Testis (tissue), 3 donors: ENCODE measurements around the gene METRNL. TPM values are rescaled to one million over a fixed set of nuclear protein-coding genes. Genes with fewer than 3 reads are reported as not detected.

Experiments used
- DNase-seq: peaks from one replicate; pipeline ENCODE4 v3.0.0-alpha.2; 2019
- H3K27ac ChIP-seq, 2 donors: fragments of 200-600 bp; sonication (generic); one replicate each; pipeline ENCODE4 v1.5.1; 2019
- H3K27me3 ChIP-seq: fragments of 200-600 bp; sonication (generic); one replicate; pipeline ENCODE4 v1.5.1; 2019
- H3K36me3 ChIP-seq: fragments of 200-600 bp; sonication (generic); one replicate; pipeline ENCODE4 v1.5.1; 2017; ENCODE audit warnings: low read depth; ENCODE audit errors: missing control alignments
- H3K4me1 ChIP-seq: fragments of 200-600 bp; sonication (generic); one replicate; pipeline ENCODE4 v1.5.1; 2019
- H3K4me3 ChIP-seq, 2 donors: fragments of 200-600 bp; sonication (generic); one replicate each; pipeline ENCODE4 v1.5.1; 2017 to 2019
- H3K9me3 ChIP-seq: fragments of 200-600 bp; sonication (generic); one replicate; pipeline ENCODE4 v1.5.1; 2017
- CTCF ChIP-seq, 3 experiments: fragments of 450-650 bp in 2 of 3; fragments of 200-600 bp in 1 of 3; sonication (generic) in 1 of 3; IDR thresholded peaks; one replicate each; pipeline ENCODE4 v1.5.1; 2016 to 2019; ENCODE audit warnings: antibody characterized with exemption in 3 of 3, mild to moderate bottlenecking in 2 of 3, moderate library complexity in 1 of 3
- POLR2A ChIP-seq: fragments of 450-650 bp; IDR thresholded peaks from one replicate; pipeline ENCODE4 v1.6.1; 2017; ENCODE audit warnings: antibody characterized with exemption, mild to moderate bottlenecking, moderate library complexity
- WGBS, 2 donors: methylation state at CpG; one replicate each; pipeline ENCODE4 v1.1.5; 2018; 5-methylcytosine and 5-hydroxymethylcytosine counted together
- intact Hi-C: fragments of 100-400 bp; cut with DNase I; formaldehyde crosslinking; loops from one replicate; pipeline ENCODE4 v1.15.1; 2023; ENCODE audit warnings: low total_unique reads
- polyA plus RNA-seq: library from polyadenylated mRNA; stranded (reverse); fragments of 350-450 nt; fragmentation: Illumina TruSeq; extraction: RNeasy Lipid Tissue Mini Kit (QIAGEN cat#74804); gene quantifications from one replicate; pipeline ENCODE4 v1.2.3, GENCODE V29; 2014; ENCODE audit warnings: low read depth, low replicate concordance; ENCODE audit not compliant: insufficient read depth
- total RNA-seq, 2 donors: library from RNA; depleted of rRNA; stranded (reverse); fragments of >200 nt; gene quantifications; one replicate each; pipeline ENCODE4 v1.2.3, GENCODE V29; 2016

METRNL gene
- total and polyA plus RNA-seq, 3 donors from 2014 or later = 54.6 to 86.1 (median 56.1) TPM

- intact Hi-C loops = no loop called here
- WGBS, 2 donors = 67 to 72% methylated on average over 21 to 25 of the region's 25 CpGs
- peaks cover 14% of the 10 kb centered on the region for H3K4me1 ChIP-seq
- H3K4me3 ChIP-seq = no peak overlapping the region
- TF ChIP-seq POLR2A = no peak
- no peak for TF ChIP-seq CTCF (IDR thresholded peaks at IDR 0.05)
- no peaks in the 10 kb centered on the region for H3K36me3 ChIP-seq
- DNase-seq = no peak
- peak overlapping the region; percentile 11 to 61 for H3K27ac ChIP-seq
- no peaks in the 10 kb centered on the region for H3K9me3 ChIP-seq
- no peaks in the 10 kb centered on the region for H3K27me3 ChIP-seq
Measured at GRCh38 chr17:83083368-83084201, 4.2 kb downstream of the METRNL start.

DNA sequence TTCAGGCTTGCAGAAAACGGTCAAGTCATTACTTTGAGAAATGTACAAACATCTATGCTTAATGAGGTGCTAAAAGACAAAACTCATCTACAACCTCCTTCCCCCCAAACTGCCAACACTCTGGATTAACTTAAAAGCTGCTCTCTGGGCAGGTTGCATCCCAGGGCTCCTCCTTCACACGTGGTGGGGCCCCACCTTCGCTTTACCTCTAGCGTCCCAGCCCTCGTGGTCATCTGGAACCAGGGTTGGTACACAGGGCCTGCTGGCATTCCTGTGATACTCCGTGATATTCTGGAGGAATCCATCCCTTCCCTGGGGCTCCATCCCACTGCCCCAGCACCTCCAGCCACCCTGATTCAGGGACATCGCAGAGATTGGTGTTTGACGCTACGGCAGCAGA, 4.8 kb downstream of the METRNL start:
- H3K4me3 ChIP-seq = no peak overlapping the region
- intact Hi-C loops = no loop called here
- no peaks in the 10 kb centered on the region for H3K36me3 ChIP-seq
- no peaks in the 10 kb centered on the region for H3K27me3 ChIP-seq
- DNase-seq = no peak
- 71 to 83% methylated on average over 9 of the region's 9 CpGs for WGBS, 2 donors
- peak overlapping the region; percentile 11 to 61 for H3K27ac ChIP-seq
- peaks cover 11% of the 10 kb centered on the region for H3K4me1 ChIP-seq
- H3K9me3 ChIP-seq = no peaks in the 10 kb centered on the region
- TF ChIP-seq POLR2A = no peak

GRCh38 chr17:83084621-83085056, 5.2 kb downstream of the METRNL start:
- Histone ChIP-seq H3K36me3 (no peaks in the 10 kb centered on the region), H3K27ac (peak overlapping the region in 1 of 2 donors; percentile 61), H3K4me1 (peaks cover 14% of the 10 kb centered on the region), H3K27me3 (no peaks in the 10 kb centered on the region), H3K9me3 (no peaks in the 10 kb centered on the region), H3K4me3 (no peak overlapping the region)
- WGBS, 2 donors = 93 to 94% methylated on average over 24 to 27 of the region's 27 CpGs
- no peak for DNase-seq
- intact Hi-C loops = no loop called here
- TF ChIP-seq CTCF (IDR thresholded peaks at IDR 0.05) (no peak), POLR2A (no peak)

DNA sequence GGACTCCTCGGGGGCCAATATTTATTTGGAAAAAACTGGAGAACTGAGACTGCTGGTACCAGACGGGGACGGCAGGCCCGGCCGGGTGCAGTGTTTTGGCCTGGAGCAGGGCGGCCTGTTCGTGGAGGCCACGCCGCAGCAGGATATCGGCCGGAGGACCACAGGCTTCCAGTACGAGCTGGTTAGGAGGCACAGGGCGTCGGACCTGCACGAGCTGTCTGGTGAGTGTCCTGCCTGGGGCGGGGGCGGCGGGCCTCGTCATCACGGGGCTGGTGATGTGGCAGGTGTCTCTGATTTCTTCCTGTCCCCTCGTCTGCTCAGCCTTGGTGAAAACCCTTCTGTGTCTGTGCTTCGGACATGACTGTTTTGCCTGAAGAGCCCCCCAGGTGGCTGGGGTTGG, 5.7 kb downstream of the METRNL start:
- WGBS, 2 donors = 91 to 92% methylated on average over 13 to 18 of the region's 22 CpGs
- Histone ChIP-seq H3K4me3 (no peak overlapping the region), H3K27ac (no peak overlapping the region), H3K4me1 (peaks cover 16% of the 10 kb centered on the region), H3K27me3 (no peaks in the 10 kb centered on the region), H3K36me3 (no peaks in the 10 kb centered on the region), H3K9me3 (no peaks in the 10 kb centered on the region)
- intact Hi-C loops = no loop called here
- DNase-seq = no peak
- TF ChIP-seq POLR2A (no peak), CTCF (IDR thresholded peaks at IDR 0.05) (no peak)

DNA sequence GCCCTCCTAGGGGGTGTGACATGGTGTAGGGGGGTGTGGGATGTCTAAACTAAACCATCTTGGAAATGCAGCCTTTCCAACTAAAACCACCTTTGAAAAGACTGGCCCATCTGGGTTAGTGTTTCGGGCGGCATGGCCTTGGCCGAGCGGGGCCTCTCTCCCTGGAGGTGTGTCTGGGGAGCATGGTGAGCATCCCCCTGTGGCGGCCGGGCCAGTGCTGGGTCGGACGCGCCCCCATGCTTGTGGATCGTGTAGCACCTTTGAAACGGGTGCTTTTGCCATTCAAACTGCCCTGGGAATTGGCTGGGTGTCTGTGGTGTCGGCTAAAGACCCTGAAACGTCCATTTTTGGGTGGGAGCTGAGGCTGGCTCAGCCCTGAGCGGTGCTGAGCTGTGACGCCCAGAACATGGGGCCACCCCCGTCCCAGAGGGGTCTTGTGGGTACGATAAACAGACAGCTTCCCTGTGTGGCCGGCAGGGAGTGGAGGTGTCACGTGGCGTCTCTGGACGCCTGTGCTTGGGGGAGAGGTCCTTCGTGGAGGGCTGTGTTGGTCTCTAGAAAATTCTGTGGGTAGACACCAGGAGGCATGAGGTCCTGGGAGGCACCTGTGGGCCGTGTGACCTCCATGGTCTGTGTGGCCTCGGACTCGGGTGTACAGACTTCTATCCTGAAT, 6.3 kb downstream of the METRNL start:
- Histone ChIP-seq H3K27me3 (no peaks in the 10 kb centered on the region), H3K9me3 (no peaks in the 10 kb centered on the region), H3K4me1 (peaks cover 18% of the 10 kb centered on the region), H3K27ac (no peak overlapping the region), H3K36me3 (no peaks in the 10 kb centered on the region), H3K4me3 (no peak overlapping the region)
- DNase-seq = no peak
- TF ChIP-seq CTCF (IDR thresholded peaks at IDR 0.05) = no peak
- no peak for TF ChIP-seq POLR2A
- intact Hi-C loops = no loop called here
- 82 to 86% methylated on average over 11 to 25 of the region's 25 CpGs for WGBS, 2 donors
